DMS114 treated with DMSO at 0.1 percent for 48 hours (cell line): ENCODE measurements around the gene BID.

Source experiments
- DNase-seq: peaks from one replicate; lab custom pipeline; 2025; ENCODE audit not compliant: unreplicated experiment; lab: John Stamatoyannopoulos, UW

The BID gene

DNA sequence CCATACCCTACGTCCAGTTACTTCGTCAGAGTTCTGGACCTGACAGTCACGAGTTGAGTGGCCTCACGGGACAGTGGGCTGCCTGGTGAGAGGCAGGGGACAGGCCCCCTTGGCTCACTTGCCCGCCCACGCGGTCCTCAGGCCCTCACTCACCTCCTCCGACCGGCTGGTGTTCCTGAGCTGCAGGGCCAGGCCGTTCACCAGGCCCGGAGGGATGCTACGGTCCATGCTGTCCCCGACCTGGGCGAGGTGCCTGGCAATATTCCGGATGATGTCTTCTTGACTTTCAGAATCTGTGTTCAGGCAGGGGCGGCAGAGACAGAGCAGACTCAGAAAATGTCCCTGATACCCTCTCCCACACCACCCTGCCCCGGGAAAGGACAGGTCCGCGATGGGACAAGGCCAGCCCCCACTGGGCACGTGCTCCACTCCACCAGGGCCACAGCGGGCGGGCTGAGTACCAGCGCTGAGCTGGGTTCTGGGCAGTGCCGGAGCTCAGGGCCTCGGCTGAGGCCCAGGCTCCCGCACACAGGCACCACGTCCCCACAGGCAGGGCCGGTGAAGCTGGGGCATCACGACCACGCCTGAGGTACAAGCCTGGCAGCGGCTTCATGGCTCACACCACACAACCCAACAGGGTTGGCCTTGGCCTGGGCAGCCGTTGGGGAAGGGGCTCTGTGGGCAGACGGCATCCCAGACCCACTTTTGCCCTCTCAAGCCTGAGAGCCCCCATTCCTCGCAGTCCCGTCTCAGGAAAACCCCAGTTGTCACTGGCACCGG lies 34.9 kb downstream of the BID start:
- DNase-seq: no peak

DNA sequence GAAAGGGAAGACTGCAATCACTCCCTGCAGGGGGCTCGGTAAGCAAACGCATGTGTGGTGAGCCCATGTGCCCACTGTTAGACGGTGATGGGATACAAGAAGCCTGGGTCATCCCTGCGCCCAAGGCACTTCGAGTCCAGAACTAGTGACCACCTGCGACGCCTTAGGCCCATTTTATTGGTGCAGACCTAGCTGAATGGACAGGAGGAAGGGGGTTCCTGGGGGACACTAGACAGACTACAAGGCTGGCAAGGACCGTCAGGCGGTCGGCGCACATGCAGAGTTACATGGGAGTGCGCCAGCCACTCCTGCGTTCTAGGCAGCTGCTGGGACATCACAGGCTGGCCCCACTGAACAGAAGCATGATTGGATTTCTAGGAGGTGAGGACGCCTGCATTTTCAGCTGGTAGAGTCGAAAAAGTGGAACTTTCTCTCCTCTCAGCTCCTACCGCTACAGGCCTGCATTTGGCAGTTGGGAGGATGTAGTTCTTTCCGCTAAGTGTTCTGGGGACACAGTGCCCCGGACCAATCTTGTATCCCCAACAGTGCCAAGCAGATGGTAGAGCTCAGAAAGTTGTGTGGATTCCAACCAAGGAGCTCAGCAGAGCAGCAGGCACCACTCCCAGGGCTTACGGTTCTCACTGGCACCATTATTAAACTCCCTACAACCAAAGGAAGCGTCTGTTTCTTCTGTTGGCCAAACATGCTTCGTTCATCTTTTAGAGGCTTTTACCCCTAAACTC lies 35.7 kb downstream of the BID start:
- DNase-seq: no peak

DNA sequence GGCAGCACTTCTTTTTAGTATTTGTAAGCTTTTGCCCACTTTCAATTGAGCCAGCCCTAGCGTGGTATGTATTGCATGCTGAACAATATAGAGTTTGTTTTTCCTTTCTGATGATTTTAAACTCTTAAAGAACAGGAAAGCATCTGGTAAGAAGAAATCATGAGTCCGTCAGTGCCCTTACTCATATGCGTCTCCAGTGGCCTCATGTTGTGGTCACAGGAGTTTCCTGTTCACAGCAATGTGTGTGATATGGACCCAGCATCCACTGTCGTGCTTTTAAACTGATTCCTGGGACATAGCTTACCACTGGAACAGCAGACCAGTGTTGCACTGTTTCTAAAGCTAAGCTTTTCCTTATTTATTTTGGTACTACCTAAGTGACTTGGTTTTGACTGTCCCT lies 40.1 kb downstream of the BID start:
- DNase-seq: no peak

DNA sequence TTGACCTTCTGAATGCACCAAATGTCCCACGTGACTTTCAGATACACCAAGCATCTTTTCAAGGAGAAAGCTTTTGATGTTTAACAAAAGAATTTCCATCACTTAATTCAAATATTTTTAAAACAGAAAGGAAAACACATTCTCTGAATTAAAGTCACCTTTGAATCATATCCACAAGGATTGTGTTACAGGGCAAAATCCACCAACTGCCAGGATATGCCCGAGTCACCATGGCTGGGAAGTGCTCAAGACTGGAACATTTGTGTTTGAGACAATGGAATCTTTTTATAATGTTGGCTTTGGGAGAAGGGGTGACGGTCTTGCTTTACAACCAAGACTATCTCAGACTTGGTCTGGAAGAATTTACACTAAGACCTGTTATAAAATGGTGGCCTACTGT lies 40.8 kb downstream of the BID start:
- DNase-seq: no peak

DNA sequence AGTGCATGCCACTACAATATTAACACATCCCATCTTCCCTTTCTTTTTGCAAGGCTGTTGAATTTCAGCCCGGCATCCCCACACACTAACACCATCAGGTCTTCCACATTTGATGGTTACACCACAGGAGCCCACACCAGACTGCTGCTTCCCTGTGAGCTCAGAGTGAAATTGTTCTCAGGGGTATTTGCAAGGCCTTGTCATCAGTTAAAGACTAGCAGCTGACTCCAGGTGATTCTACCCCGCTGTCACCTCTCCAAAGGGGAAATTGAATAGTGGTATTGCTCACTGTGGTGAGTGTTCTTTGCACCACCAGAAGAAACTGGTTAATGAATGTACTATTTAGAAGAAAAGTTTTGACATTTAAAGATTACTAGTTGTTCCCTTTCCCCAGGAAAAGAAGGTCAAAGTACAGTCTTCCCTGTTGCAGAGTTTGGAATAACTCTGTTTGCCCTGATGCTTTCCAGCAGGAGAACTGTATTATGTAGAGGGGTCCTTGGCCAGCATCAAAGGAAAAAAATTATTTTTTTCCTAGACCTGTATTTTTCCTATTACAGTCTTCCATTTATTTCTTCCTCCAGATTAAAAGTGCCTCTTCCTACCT lies 41.9 kb downstream of the BID start:
- DNase-seq: no peak

DNA sequence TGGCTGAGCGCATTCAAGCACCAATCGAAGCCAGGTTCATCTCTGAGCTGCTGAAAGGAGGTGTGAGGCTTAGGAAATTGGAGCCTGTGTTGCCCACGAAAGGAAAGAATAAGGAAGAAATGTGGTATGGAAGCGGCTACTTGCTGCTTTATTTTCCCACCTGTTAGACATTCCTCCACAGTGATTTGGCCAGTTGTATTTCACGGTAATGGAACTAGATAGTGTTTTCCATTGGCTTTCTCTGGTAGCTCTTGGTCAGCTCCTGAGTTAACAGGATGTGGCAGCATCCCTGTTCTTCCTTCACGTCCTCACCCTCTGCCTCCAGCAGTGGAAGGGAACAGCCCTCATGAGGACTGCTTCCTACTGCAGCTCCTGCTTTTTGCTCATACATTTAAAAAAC lies 44.7 kb downstream of the BID start:
- no peak for DNase-seq

DNA sequence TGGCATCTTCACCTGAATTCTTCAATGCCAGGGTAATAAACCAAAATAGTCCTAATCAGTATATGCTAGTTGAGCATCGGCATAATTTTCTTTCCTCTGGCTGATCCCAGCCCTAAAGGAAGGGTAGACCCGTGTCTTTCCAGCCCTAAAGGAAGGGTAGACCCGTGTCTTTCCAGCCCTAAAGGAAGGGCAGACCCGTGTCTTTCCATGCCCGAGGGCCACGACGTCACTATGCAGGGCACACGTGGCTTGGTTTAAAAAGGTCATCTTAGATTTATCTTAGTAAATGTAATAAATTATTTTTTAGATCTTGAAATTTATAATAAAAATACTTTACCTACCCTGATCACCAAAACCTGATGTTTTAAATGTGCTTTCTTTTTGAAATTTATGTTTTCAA lies 45.5 kb downstream of the BID start:
- no peak for DNase-seq

DNA sequence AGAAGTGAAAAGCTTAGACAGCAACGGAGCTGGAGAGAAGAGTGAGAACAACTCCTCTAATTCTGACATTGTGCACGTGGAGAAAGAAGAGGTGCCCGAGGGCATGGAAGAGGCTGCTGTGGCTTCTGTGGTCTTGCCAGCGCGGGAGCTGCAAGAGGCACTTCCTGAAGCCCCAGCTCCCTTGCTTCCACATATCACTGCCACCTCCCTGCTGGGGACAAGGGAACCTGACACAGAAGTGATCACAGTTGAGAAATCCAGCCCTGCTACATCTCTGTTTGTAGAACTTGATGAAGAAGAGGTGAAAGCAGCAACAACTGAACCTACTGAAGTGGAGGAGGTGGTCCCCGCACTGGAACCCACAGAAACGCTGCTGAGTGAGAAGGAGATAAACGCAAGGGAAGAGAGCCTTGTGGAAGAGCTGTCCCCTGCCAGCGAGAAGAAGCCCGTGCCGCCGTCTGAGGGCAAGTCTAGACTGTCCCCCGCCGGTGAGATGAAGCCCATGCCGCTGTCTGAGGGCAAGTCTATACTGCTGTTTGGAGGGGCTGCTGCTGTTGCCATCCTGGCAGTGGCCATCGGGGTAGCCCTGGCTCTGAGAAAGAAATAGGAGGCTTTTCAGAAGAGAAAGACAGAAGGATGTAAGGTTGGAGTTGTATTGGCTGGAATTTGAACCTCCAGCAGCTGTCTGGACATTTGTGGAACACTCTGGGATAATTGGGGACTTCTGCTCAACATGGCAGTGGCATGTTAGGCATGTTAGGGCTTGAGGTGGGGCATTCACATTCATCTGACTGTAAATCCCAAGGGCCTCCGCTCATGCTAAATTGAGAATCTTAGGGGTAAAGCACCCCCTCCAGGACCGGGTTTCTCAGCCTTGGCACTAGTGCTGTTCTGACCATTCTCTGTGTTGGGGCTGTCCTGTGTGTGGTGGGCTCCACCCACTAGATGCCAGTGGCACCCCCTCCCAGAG lies 47.1 kb downstream of the BID start:
- DNase-seq: no peak

DNA sequence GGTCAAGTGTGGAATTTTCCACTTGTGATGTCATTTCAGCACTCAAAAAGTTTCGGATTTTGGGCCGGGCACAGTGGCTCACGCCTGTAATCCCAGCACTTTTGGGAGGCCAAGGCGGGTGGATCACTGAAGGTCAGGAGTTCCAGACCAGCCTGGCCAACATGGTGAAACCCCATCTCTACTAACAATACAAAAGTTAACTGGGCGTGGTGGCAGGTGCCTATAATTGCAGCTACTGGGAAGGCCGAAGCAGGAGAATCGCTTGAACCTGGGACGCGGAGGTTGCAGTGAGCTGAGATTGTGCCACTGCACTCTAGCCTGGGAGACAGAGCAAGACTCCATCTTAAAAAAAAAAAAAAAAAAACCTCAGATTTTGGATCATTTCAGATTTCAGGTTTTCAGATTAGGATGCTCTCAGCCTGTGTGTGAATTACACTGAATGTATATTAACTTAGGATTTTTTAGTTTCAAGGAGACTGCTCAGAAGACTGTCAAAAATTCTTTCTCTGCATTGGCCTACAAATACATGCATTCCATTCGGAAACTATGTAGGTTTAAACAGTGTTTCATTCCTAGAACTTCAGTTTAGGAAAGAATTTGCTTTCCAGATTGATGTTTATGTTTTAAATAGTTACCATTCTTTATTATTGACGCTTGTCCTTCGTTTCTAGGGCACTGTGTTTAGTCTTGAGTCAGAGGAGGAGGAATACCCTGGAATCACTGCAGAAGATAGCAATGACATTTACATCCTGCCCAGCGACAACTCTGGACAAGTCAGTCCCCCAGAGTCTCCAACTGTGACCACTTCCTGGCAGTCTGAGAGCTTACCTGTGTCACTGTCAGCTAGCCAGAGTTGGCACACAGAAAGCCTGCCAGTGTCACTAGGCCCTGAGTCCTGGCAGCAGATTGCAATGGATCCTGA lies 48.0 kb downstream of the BID start:
- no peak for DNase-seq

DNA sequence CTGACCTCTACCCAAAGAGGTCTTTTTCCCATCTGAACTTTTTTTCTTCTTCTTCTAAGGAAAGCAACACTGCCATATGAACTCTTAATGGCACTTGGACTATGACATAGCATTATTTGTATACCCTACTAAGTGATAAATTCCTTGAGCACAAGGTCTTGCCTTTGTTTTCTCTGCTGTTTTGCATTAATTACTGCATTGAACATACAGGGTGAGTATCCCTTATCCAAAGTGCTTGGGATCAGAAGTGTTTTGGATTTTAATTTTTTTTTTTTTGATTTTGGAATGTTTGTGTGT lies 48.8 kb downstream of the BID start:
- no peak for DNase-seq

DNA sequence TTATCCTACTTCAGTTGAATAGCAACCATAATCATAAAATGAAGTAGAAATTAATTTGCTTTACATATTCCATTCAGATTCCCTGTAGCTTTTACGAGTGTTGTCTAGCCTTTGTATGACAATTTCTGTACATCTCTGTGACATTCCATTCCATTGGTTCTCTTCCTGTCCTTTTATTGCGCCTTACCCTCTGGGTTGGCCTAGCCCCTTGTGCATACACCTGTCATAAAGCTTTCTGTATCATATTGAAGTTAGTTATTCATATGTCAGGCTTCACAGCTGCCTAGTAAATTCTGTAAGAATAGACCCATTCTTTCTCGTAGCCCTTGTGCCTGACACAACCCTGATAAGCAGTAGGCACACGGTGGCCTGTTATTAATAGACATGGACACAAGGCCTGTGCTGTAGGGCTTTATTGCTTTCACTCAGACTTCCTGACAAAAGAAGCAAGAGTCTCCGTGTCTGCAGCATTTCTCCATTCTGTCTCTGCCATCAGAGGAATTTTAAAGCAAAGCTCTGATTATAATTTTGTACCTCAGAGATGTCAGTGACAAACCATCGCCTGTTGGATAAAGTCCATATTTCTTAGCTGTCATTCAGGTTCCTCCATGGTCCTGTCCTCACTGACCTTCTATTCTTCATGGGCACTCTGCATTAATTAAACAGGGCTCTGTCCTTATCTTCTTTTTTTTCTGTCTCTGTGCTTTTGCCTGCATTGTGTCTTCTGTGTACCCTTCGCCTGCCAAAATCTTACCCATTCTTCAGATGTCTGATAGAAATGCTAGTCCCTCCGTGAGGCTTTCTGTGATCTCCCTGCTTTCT lies 49.4 kb downstream of the BID start:
- DNase-seq: no peak

DNA sequence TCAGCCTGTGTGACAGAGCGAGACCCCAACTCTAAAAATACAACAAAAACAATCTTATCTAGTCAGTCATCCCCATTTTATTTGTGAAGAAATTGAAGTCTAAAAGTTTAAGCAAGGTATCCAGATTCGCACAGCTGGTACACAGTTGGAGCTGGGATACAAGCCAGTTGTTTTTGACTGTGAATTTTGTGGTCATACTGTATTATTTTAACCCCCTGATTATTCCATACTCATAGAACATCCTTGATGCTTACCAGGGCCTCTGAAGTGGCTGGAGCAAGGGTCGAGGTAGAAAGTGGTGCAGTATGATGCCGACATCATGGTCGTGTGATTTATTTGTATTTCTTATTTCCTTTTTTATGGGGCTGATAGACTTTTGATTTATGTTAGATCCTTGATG lies 50.0 kb downstream of the BID start:
- DNase-seq: no peak

DNA sequence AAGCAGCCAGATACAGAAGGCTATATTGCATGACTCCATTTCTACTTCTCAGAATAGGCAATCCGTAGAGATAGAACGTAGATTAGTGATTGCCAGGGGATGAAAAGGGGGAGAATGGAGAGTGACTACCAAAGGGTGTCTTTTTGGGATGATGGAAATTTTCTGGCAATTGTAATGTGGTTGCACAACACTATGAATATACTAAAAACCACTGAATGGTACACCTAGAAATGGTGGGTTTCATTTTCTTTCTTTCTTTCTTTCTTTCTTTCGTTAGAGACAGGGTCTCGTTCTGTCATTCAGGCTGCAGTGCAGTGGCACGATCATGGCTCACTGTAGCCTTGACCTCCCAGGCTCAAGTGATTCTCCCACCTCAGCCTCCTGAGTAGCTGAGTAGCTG lies 54.4 kb downstream of the BID start:
- no peak for DNase-seq

DNA sequence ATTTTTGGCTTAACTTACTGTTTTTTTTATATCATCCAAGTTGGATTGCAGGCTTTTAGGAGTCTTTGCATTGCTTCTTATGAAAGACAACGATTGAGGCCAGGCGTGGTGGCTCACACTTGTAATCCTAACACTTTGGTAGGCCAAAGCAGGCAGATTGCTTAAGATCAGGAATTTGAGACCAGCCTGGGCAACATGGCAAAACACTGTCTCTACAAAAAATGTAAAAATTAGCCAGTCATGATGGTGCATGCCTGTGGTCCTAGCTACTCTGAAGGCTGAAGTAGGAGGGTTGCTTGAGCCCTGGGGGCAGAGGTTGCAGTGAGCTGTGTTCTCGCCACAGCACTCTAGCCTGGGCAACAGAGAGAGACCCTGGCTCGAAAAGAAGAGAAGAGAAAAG lies 56.6 kb downstream of the BID start:
- no peak for DNase-seq

DNA sequence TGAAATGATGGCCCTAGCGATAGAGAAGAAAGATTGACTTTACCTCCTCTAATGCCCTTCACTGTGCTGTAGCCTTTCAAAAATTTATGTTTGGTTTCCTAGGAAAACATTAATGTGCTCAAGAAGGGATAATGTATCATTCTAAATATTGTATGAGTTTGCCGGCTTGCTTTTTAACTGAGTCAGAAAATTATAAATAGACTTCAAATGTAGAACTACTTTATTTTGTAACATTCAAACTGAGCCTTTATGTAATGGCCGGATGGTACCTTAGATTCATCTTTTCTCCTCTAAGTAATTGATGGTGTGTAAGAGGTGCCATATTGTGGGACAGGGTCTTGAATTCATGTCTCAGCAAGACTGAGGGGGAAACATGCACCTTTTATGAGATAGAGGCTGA lies 57.7 kb downstream of the BID start:
- DNase-seq: no peak

DNA sequence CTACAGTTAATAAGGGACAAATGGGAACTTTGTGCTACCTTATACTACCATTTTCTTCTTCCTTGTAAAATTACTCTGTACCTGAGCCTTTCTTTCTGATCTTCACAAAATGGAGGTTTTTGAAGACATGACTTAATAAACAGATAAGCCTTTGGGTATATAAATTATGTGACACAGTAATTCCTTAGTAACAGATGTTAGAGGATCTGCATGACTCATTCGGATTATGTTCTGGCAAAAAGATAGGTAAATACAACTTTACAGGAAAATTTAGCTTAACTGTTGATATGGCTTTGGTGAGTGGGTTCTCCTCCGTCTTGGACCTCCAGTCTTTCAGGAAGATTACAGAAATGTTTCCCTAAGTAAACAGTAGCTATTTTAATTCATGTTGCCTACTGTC lies 61.8 kb downstream of the BID start:
- no peak for DNase-seq

DNA sequence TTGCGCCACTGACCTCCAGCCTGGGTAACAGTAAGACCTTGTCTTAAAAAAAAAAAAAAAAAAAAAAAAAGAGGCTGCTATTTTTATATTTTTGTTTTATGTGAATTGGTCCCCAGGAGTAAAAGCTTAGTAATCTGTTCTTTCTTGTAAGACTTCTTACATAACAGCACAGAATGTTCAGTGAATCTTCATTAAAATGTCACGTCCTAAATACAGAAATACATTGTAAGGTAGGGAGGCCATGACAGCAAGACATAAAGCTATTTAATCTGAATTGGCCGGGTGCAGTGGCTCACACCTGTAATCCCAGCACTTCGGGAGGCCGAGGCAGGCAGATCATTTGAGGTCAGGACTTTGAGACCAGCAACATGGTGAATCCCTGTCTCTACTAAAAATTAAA lies 64.2 kb downstream of the BID start:
- DNase-seq: no peak

DNA sequence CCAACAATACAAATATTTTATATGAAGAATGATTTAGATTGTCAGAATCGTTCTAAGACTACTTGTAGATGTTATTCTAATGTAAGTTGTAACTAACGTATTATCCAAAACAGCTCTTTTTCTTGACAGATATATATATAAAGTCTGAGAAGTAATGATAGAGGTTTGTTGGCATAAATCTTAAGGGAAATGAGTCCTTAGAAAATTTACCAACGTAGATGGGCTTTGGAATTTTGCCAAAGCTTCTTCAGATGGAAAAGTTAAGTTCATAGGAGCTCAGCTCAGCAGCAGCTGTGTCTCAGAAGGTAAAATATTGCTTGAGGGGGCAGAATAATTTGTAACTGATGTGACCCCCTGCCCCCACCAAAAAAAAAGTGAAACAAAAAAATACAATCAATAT lies 66.7 kb downstream of the BID start:
- DNase-seq: no peak

DNA sequence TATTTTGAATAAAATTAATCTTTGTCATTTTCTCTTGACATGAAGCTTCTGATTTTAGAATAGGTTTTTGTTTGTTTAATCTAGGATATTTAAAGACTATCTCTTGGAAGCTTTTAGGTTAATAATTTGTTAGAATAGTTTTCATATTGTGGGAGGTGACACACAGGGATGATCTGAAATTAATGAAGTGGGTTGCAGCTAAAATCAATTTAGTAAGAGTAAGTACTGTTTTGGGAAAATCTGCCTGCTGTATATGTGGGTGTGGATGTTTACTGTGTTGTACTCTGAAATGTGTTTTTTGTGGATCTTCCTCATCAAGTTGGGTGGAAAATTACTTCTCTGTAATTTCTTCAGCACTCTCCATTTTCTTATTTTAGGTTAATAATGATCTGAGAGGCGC lies 67.3 kb downstream of the BID start:
- DNase-seq: no peak
